GM19035 (cell line): ENCODE measurements around the gene USP6.
"Not testable (repeated sequence)": the region's sequence is repeated elsewhere in the genome, so short reads cannot be mapped to it uniquely, and the experiment has no call there.

ENCODE experiments used
- ATAC-seq: cut with Tn5 transposase; IDR thresholded peaks from one replicate; pipeline ENCODE4 v1.9.1; 2021; ENCODE audit not compliant: unreplicated experiment

USP6 gene

GRCh38 chr17:5115673-5116651 is at the start of gene USP6:
Gene USP6 (plus strand): TSS chr17:5116032. CDS start chr17:5130368, 14,336 bp downstream.
- no peak for ATAC-seq

DNA sequence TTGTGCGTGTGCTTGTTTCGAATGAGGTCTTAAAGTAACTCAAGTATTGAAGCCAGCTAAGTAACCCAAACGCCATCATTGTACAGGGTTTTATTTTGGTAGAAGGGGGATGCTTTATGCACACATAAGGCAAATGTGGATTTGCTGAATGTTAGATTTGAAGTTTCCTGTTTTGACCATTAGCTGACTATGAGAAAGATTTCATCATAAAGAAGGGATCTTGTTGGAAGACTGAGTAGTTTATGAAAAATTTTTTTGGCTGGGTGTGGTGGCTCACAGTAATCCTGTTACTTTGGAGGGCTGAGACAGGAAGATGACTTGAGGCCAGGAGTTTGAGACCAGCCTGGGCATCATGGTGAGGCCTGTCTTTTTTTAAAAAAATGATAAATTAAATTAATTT is 47.6 kb upstream of the USP6 start:
- no peak for ATAC-seq

DNA sequence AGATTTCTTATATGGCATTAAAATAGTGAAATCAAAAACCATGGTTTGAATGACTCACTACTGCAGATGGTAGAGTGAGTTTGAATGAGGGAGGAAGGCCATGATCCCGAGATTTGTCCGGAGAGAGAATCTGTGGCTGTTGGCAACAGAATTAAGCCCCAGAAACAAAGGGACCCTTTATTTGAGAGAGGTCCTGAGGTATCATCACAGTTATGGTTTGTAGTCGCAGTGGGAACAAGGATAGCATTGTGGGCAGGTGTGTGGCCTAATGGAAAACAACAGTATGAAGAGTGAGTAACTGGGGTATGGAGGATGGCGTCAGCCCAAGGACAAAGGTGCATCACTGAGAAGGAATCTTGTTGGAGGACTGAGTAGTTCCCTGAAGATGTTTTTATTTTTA is 46.1 kb upstream of the USP6 start:
- no peak for ATAC-seq

DNA sequence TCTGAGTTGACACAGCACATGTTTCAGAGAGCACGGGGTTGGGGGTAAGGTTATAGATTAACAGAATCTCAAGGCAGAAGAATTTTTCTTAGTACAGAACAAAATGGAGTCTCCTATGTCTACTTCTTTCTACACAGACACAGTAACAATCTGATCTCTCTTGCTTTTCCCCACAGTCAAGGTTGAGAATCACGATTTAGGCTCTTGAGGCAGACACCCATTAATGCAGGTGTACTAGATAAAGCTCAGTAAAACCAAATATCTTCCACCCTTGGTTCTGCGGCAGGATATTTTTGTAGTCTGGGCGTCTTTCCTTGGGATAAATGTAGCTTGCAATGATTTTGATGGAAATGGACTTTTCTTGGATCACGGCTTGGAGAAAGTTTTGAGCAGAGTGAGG is 40.4 kb upstream of the USP6 start:
- not testable (repeated sequence) for ATAC-seq

DNA sequence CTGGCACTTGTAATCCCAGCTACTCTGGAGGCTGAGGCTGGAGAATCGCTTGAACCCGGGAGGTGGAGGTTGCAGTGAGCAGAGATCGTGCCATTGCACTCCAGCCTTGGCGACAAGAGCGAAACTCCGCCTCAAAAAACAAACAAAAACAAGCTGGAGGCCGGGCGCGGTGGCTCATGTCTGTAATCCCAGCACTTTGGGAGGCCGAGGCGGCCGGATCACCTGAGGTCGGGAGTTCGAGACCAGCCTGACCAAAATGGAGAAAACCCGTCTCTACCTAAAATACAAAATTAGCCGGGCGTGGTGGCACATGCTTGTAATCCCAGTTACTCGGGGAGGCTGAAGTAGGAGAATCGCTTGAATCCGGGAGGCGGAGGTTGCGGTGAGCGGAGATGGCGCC is 38.6 kb upstream of the USP6 start:
- ATAC-seq, result not testable (repeated sequence)

DNA sequence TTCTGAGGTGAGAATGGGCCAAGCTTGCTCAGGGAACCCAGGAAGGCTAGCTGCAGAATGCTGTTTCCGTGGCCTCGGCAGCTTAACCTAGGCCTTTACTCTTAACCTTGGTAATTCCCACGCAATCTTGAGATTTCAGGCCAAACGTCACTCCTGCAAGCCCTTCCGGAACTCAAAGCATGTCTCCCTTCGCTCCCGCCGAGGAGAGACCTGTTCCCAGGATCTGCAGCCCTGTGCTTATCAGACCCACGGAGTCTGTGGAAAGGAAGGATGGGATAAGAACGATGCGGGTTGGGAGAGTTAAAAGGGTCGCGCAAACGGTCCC is 38.1 kb upstream of the USP6 start:
- ATAC-seq, result no peak

DNA sequence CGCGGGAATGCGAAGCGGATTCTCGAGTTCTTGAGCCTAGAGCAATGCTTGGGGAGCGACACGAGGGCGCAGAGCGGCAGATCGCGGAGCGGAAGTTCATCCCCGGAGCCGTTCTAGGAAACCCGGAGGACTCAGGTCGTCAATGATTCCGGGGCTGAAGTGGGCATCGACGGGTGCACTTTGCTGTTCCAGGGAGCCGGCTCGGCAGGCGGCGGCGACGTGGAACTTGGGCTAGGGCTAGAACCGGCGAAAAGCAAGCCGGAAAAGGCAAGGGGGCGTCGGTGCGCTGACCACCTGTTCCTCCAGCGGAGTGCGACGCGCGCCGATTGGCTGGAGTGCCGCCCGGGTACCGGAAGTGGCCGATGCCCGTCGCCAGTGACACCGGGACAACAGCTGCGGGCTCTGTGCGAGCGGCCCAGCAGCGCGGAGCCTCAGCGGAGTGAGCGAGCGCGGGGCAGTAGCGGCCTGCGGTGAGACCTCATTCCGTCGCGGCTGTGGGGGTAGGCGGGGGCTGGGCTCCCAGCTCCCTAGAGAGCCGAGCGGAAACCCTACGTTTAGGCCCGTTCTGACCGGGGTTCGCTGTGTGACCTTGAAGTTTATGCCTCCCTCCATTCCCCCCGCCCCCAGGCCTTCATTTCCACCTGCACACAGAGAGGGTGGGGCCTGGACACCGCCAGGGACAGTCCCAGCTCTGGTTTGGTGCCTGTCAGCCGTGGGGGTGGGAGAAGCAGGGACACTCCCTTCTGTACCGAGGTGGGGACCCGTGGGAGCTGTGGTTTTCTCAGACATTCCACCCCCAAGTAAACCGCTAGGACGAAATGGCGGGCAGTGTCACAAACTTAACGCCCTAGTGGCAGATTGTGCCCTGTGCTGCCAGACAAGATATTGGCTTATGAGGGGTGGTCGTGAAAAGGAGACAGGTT is 37.5 kb upstream of the USP6 start, which contains the start of gene ZFP3:
Gene ZFP3 (plus strand): TSS at position 362 of the 923 bp plus-strand sequence. CDS start 13,038 bp downstream, outside the sequence.
- peak; percentile 81 for ATAC-seq

GRCh38 chr17:5080591-5080990 is 35.2 kb upstream of the USP6 start:
- ATAC-seq, result no peak

GRCh38 chr17:5092218-5093010 is 23.4 kb upstream of the USP6 start:
- ATAC-seq, result no peak

DNA sequence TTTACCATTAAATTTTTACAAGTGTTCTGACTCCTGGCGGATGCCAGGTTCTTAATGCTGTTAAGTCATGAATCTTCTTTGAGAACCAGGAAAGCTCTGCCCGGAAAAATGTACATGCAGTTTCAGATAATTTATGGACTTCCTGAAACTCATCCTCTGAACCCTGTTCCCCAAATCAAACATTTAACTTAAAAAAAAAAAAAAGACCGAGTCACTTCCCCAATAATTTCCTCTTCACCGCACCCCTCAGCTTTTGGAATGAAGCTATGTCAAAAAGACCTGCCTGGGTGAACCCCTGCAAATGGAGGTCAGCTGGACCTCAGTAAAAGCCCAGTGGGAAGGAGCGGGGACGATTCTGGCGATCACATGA is 19.1 kb upstream of the USP6 start:
- ATAC-seq, result no peak

DNA sequence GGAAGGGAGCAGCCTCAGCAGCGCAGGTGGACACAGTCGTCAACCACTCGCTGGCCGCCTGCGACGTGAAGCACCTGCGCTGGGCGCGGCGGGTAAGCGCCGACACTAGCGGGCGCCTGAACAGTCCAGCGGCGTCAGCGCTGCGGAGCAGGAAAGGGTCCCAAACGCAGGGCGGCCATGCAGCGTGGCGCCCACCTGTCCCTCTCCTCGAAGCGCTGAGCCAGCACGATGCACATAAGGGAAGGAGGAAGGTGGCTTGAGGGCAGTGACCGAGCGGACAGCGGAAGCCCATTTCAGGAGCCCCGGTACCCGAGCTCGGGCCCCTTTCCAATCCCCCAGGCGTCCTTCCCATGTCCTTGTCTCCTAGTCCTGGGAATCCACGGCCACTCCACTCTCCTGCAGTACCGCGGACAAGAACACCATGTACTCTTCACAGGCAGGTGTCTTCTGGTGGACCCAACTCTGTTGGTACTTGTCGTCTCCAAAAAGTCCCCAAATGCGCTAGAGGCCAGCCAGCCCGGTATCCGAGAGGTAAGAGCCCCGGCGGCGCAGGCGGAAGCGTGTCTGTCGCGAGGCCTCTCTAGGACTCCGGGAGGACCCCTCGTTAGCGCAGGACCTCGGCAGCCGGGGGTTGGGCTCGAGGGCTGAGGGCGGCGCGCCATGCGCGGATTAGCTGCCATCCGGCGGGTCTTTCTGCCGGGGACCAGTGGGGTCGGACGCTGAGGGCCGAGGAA is 18.6 kb upstream of the USP6 start:
- ATAC-seq, result no peak

DNA sequence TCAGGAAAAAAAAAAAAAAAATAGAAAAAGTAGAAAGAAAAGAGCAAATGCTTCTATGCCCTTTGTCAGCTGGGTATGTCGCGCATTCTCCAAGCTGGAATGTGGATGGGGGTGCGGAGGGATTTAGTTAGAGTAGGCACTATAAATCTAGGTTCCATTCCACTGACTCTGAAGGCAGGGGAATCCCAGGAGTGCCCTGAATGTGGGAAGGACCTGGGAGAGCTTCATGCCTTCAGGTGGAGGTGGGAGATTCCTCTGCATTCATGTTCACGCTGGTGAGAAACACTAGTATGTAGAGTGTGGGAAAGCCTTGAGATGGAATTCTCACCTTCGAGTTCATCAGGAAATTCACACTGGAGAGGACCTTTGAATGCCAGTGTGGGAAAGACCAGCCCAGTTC is 16.6 kb upstream of the USP6 start:
- no peak for ATAC-seq

DNA sequence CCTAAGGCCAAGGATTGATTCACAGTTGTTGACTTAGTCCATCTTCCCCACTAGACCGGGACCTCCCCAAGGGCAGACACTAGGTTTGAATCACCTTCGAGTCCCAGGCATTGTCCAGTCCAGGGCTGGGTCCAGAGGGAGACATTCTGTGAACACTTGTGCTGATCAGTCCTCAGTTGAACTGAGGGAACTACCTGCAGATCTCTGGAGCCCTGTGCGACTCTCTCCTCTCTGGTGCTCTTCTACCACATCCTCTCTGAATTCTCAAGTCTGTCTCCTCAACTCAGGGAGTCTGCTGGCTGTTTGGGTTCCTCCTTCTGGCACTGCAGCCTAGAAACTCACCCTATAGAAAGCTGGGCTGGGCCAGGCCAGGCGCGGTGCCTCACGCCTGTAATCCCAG is 15.0 kb upstream of the USP6 start:
- ATAC-seq, result no peak

- no peak for ATAC-seq
These were observed 5.0 kb upstream of the USP6 start for GRCh38 chr17:5110816-5111215.

DNA sequence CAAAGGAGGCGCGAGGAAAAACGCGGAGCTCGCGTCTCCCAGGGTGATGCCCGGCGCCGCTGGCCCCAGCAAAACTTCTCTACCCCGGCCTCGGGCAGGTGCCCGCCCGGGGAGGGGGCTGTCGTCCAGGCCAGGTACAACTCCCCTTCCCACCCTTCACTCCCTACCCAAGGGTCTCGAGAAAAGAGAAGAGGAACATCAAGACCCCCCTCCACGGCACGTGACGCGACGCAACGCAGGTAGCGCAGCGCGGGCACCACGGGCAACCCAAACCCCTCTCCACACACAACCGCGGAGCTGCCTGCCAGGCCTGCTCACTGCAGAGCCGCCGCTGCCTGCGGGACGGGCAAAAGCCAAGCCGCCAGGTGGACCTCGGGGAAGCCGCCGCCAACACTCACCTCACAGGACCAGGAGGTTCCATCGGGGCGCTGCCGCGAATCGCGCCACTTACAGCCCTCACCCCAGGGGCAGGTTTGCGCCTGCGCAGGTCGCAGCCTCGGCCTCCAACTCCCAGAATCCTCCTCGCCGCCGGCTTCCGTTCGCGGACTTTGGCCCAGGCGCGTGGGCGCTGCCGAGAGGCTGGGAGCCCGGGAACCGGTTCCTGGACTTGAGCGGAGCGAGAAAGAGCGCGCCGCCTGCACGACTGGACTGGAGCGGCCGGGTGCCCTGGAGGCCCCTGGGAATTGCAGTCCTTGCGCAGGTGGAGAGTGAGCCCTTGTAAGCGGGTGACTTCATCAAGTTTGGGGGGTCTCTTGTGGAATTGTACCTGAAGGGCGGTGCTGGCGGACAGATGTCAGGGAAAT is 4.2 kb upstream of the USP6 start, which contains the start of gene ZNF232:
Gene ZNF232 (minus strand): TSS at position 477 of the 803 bp plus-strand sequence. CDS start 56 bp downstream, at position 421.
- ATAC-seq, result peak; percentile 92

GRCh38 chr17:5118219-5118618 is 2.4 kb downstream of the USP6 start:
- no peak for ATAC-seq

- ATAC-seq, result no peak
These were observed 4.2 kb downstream of the USP6 start for GRCh38 chr17:5120036-5120435.

- ATAC-seq, result not testable (repeated sequence)
These were observed 4.8 kb downstream of the USP6 start for GRCh38 chr17:5120436-5121185.
